Right hindlimb (tissue), 1 donor: ENCODE measurements around the gene GMEB2.
"Not testable (repeated sequence)": the region's sequence is repeated elsewhere in the genome, so short reads cannot be mapped to it uniquely, and the experiment has no call there.

Experiments
- DNase-seq: peaks from one replicate; pipeline ENCODE4 v3.0.0-alpha.2; 2018

Gene GMEB2

DNA sequence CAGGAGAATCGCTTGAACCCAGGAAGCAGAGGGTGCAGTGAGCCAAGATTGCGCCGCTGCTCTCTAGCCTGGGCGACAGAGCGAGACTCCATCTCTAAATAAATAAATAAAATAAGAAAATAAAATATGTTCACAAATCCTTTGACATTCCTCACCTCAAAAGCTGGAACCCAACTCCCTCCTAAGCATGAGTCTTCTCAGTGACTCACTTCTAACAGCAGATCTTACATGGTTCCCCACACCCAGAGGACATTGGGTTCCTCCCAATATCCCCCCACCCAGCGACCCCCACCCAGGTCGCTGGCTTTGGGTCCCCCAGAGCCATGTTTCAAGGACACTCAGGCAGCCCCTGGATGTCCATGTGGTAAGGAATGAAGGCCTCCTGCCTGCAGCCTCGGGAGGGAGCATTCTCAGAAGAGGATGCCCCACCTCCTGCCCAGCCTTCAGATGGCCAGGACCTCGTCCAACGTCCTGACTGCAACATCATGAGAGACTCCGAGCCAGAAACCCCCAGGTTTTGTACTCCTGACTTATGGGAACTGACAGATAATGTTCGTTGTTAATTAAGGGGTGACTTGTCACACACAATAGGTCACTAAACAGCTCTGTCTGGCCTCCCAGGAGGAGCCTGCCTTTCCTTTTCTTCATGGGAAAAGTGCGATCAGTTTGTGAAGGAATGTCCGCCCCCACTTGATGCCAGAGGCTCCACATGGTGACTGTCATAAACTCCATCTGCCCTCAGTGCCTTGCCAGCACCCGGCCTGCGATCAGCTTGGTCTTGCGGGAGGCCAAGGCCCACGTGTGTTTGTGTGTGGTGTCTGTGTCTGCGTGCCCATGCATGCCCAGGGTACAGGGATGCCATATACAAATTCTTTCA, 10.1 kb upstream of the GMEB2 start:
- no peak for DNase-seq

DNA sequence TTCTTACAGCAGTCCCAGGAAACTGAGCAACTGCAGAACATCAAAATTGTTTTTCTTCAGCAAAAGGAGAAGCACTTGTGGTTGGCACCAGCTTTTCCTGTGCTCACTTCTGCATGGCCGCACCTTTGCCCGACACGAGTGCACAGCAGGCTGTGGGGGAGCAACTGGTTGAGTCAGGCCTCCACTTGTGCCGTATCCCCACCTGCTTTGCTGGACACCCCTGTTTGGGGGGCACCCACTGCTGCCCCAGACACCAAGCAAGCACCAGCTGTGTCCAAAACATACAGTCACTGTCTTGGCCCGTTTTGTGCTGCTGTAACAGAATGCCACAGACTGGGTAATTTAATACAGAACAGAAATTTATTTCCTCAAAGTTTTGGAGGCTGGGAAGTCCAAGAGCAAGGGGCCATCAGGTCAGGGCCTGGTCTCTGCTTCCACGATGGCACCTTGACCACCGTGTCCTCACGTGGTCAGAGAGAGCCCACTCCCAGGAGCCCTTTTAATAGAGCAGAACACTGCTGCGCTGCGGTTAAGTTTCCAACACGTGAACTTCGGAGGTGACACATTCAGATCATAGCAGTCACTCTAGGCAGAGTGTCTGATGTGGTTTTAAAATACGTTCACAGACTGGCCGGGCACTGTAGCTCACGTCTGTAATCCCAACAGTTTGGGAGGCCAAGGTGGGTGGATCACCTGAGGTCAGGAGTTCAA, 8.7 kb upstream of the GMEB2 start:
- no peak for DNase-seq

DNA sequence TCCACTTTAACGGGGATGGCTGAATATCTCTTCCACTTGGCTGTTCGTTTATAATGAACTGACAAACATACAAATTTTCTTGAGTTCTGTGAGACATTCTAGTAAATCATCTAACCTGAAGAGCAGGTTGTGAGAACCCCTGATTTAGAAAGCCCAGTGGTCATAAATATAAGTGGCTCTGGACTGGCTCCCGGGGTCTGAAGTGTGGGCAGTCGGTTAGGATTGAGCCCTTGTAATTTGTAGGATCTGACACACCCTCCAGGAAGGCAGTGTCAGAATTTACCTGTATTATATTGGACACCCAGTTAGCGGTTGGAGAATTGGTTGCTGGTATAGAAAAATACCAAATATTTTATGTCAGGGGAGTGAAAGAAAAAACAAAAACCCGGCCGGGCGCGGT, 6.8 kb upstream of the GMEB2 start:
- no peak for DNase-seq

DNA sequence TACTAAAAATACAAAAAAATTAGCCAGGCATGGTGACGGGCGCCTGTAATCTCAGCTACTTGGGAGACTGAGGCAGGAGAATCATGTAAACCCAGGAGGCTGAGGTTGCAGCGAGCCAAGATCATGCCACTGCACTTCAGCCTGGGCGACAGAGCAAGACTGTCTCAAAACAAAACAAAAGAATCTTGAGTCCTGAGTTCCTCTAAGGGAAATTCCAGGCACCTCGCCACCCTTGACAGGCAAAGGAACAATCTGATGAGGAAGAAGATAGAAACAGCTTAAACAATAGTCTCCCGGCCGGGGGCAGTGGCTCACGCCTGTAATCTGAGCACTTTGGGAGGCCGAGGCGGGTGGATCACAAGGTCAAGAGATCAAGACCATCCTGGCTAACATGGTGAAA, 4.5 kb upstream of the GMEB2 start:
- not testable (repeated sequence) for DNase-seq

DNA sequence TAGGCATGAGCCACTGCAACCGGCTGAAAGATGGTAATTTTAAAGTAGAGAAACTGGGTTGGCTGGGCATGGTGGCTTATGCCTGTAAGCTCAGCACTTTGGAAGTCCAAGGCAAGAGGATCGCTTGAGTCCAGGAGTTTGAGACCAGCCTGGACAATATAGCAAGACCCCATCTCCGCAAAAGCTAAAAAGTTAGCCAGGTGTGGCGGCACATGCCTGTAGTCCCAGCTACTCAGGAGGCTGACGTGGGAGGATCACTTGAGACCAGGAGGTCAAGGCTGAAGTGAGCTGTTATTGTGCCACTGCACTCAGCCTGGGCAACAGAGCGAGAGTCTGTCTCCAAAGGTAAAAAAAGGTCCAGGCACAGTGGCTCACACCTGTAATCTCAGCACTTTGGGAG, 4.1 kb upstream of the GMEB2 start:
- not testable (repeated sequence) for DNase-seq

DNA sequence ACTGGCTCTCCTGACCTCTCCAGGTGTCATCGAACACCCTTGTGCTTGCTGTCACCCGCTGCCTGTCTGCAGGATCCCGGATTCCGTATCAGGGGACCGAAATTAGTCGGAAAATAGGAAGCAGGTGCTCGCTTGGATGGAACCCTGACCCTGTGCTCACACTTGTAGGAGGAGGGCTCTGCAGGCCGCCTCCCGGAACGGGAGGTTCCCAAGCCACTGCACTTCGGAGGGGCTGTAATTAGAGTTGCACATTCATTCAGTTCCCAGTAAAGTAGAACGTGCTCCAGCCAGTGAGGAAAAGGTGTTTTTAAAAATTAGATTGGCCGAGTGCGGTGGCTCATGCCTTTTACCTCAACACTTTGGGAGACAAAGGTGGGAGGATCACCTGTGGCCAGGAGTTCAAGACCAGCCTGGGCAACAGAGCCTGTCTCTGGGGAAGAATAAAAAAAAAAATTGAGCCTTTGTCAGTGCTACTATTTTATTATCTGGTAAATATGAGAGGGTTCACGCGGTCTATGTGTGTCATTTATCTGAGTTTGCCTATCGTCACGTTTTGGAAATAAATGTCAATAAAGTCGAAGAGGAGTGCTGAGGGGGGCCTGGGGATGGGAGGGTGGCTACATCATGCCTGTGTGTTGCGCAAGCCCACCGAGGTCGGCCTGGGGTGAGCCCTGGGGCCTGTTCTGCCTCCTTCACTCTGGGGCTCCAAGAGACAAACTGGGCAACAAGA, 1.5 kb upstream of the GMEB2 start:
- DNase-seq, result peak; percentile 74

DNA sequence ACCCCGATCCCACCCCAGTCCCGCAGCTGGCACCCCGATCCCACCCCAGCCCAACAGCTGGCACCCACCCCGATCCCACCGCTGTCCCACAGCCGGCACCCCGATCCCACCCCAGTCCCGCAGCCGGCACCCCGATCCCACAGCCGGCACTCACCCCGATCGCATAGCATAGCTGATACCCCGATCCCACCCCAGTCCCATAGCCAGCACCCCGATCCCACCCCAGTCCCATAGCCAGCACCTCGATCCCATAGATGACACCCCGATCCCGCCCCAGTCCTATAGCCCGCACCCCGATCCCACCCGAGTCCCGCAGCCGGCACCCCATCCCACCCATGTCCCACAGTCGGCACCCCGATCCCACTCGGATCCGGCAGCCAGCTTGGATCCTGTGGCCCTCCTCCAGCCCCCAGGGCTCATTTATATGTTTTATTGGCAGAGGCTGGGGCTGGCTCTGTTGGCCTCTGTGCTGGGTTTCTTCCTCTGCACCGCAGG, 897 bp upstream of the GMEB2 start:
- DNase-seq, result no peak

DNA sequence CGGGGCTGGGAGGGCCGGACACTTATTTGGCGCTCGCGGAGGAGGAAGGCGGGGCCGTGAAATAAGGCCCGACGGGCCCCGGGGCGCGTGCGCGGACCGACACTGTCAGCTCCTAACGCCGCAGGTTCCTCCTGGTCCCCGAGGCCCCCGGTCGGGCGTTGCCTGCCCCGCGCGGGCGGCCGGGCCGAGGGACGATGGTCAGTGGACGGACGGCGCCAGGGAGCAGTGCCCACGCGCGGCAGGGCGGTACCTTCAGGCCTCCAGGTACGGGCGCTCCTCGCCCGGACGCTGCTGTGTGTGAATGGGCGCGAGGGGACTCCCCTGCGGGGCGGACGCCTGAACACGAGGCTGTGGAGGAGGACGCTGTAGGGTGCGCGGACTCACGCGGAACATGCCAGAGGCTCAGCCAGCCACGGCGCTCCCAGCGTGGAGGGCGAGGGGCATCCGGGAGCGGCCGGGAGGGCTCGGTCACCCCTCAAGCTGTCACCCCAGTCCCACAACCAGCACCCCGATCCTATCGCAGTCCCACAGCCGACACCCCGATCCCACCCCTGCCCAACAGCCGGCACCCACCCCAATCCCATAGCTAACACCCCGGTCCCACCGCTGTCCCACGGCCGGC, 339 bp upstream of the GMEB2 start:
- peak; percentile 94 for DNase-seq

DNA sequence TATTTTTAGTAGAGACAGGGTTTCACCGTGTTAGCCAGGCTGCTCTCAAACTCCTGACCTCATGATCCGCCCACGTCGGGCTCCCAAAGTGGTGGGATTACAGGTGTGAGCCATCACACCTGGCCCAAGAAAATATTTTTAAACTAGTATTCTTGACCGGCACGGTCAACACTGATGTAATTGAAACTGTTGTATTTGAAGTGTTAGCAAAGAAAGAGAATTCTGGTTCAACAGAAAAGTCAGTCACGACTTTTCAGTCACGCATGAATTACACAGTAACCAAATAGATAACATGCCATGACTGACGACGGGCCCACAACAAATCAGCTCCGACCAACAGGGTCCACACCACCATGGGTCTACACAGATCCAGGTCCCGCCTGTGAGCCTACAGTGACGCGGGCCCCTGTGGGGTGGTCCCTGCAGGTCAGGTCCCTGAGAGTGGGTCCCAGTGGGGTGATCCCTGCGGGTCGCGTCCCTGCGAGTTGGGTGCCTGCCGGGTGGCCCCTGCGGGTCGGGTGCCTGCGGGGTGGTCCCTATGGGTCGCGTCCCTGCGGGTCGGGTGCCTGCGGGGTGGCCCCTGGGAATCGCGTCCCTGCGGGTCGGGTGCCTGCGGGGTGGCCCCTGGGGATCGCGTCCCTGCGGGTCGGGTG, 1.0 kb downstream of the GMEB2 start:
- DNase-seq, result peak; percentile 47

DNA sequence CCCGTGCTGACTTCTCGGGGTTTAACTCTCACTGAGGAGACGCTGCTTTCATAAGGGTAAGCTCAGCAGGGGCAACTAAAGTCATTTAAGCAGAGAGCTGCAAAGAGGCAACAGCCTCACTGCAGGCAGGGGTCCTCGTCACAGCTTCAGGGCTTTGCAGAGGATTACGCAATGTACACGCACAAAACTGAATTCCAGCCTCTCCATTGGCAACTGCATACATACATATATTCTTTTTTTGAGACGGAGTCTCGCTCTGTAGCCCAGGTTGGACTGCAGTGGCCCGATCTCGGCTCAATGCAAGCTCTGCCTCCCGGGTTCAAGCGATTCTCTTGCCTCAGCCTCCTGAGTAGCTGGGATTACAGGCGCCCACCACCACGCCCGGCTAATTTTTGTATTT, 2.4 kb downstream of the GMEB2 start:
- DNase-seq, result no peak

DNA sequence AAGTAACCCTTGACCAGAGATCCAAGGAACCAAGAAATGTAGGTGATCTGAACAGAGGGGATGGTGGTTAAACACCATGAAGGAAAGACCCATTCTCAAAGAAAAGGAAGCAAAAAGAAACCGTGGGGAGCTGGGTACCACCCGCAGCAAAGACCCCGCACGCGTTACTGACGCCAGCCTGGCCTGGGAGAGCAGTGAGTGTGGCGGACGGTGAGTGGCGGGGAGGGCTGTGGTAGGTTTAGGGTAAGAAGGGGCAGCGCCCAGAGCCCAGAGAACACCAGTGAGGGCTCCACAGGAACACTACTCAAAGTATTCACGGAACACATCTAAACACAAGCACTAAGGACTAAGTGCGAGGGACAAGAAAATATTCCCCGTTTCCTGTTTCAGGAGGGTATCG, 4.2 kb downstream of the GMEB2 start:
- DNase-seq, result no peak

DNA sequence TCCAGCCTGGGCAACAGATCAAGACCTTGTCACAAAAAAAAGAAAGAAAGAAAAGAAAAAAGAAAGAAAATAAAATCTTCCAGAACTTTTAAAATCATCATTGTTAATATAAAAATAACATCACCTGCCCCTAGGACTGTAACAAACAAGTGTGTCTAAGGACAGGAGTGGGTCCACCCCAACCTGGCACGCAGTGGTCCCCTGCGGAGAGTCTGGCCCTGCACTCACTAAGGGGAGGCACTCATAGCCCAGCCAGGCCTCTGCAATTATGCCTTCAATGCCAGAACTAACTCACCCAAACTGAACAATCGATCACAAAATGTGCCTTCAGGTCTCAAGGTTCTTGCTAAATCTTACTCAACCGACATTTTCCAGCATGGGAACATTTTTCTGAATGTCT, 4.8 kb downstream of the GMEB2 start:
- no peak for DNase-seq

DNA sequence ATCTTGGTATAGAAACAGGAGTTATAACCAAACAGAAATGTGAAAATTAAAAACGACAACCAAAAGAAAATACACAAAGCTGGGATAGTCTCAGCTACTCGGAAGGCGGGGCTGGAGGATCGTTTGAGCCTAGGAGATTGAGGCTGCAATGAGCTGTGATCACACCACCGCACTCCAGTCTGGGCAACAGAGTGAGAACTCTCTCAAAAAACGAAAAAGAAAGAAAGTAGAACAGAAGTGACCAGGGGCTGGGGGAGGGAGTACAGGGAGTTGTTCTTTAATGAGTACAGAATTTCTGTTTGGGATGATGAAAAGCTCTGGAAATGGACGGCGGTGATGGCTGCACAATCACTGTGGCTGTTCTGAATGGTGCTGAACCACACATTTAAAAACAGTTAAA, 5.9 kb downstream of the GMEB2 start:
- no peak for DNase-seq

DNA sequence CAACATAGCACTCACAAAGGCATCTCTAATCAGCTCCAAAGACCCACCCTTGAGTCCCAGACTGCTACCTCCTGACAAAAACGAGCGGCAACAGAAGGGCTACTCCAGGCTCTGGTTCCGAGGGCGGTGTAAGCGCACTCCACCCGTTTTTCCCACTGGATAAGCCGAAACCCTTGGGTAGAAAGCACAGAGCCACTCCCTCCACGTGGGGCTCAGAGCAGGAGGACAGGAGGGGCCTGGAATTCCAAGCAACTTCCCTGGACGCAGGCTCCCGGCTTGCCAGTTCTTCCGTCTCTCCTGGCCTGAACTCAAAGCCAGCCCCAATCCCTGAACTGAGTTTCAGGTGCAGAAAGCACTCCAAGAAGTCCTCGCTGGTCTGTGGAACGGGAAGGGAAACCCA, 7.4 kb downstream of the GMEB2 start:
- DNase-seq, result no peak

DNA sequence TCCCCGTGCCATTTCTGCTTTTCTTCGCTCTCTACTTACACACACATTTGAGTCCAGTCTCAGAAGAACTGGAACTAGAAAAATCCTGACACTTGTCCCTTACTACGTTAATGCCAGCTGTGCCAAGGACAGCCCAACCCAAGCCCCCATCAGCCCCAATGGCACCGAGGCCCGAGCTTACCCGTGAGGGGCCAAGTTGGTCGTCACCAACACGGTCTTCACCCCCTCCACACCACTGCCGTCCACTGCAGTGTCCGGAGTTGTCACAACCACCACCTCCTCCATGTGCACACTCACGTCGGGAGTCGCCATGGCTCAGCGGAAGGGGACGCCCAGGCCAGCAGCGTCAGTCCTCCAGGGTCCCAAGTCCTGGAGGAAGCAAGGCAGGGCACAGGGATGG, 7.8 kb downstream of the GMEB2 start:
- DNase-seq, result no peak

DNA sequence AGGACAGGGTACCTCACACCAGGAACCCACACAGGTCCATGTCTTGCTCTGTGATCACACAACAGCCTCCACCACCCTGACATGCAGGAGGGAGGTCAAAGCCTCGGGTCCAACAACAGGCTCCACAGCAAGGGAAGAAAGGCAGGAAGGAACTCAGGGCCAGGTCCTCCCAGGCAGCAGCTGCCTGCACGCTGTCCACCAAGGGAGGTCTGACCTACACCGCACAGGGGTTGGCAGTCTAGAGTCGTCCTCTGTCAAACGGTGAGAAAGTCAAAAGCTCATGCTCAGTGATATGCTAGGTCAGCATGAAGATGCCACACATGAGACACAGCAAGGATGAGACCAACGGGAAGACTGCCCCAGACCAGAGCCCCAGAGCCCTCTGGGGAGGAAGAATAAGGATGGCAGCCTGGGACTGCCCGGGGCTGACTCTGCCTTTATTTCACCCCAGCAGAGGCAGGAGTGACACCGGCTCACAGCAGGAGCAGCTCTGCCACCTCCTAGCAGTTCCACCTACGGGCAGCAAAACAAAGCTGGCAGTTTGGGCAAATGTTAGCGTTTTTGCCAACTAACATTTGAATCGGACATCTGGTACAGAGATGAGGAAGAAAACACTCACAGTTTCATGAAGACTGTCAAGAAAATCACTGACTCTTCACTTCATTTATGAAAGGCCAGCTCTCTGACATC, 8.5 kb downstream of the GMEB2 start:
- DNase-seq, result no peak

DNA sequence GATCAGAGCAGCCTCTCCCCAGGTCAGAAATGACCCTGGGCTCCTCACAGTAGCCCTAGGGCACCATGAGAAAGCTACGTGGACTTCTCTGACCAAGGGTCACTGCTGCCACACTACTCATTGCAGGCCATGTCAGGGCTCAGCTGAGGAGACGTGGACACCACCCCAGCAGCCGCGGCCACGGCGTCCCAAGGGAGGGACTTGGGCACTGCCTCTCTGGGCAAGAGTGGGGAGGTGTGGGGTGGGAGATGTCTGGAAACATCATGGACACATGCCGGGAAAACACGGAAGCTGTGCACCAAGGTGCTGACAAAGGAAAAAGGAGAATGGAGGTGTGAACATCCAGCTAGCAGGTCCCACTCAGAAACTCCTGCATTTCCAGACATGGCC, 9.0 kb downstream of the GMEB2 start:
- no peak for DNase-seq

DNA sequence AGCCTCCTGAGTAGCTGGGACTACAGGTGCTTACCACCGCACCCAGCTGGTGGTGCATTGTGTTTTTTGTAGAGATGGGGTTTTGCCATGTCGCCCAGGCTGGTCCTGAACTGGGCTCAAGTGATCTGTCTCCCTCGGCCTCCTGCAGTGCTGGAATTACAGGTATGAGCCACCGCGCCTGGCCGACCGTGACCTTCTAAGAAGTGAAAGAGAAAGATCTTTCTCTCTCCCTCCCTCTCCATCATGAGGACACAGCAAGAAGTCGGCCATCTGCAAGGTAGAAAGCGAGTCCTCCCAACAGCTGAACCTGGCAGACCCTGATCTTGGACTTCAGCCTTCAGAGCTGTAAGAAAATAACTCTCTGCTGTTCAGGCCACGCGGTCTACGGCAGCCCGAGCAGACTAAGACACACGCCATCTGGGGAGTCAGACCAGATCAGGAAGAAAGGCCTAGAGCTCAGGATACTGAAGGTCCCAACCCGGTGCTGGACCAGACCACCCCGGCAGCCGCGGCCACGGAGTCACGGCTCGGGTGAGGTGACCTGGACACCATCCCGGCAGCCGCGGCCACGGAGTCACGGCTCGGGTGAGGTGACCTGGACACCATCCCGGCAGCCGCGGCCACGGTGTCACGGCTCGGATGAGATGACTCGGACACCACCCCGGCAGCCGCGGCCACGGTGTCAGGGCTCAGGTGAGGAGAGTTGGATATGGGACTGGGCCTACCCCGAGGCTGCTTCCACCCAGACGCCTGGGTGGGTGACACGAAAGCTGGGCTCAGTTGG, 9.6 kb downstream of the GMEB2 start:
- no peak for DNase-seq

DNA sequence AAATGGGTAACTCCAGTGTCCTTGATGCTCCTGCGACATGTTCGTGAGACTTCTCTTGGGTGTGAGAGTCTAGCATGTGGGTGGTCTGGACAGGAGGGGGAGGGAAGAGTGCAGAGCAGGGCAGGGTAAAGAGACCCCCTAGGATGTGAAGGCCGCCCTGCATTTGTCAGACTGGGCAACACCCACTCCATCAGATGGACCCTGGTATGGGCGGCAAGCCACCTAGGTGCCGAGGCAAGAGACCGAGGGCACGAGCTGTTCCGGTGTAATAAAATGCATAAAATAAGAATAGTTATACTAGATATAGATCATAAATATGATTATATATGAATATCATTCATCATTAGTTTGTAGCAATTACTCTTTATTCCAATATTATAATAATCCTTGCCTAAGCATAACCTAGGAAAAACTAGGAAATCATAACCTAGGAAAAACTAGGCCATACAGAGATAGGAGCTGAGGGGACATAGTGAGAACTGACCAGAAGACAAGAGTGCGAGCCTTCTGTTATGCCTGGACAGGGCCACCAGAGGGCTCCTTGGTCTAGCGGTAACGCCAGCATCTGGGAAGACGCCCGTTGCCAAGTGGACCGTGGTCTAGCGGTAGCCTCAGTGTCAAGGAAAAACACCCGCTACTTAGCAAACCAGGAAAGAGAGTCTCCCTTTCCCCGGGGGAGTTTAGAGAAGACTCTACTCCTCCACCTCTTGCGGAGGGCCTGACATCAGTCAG, 12.9 kb downstream of the GMEB2 start:
- not testable (repeated sequence) for DNase-seq

DNA sequence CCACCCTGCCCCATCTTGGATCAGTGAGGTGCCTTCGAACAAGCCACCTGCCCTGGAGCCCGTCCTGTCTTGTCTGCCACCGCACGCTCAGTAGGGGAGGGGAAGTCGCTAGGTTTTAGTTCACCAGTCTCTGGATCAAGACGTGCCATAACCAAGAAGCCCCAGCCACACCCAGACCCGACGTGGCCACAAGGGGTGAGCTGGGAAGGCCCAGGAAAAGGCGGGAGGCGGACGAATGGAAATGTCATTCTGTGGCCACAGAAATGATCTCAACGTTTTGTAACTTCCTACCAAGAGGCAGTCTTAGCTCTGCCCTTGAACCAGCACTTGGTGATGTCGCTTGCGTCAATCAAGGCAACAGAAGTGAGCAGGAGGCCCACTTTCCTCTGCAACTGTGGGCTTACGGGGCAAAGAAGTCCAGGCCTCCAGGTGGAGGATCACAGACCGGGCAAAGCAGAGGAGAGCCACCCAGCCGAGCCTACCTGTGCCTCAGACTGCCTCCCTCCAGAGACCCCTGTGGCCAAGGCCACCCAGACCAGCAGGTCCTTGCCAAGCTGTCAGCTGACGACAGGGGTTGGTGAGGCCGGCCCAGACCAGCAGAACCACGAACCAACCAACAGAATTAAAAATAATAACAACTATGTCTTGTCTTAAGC, 14.5 kb downstream of the GMEB2 start:
- no peak for DNase-seq
